ENCODE data around the gene ATR. TPM values are rescaled to one million over a fixed set of nuclear protein-coding genes. Genes with fewer than 3 reads are reported as not detected.
A peak's percentile ranks its signal among the peaks of the same experiment; 100 is the strongest.
"Not testable (repeated sequence)": the region's sequence is repeated elsewhere in the genome, so short reads cannot be mapped to it uniquely, and the experiment has no call there.

Gene ATR
- total RNA-seq, 1 donor: 22.1 TPM

DNA sequence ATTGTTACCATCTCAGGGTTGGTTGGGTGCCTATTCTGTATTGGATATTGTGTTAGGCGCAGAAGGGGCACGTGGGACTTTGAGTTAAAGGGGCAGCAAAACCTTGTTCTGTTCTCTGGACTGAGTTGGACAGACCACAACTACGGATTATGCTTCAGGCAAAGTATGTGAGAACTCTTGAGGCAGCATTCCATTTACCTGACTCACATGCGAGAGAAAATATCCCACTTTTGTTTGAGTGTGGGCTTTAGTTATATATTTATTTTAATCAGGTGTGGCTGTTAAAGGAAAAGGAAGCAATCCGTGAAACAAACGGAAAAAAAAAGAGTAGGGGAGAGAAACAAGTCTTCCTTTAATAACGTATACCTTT is 17.0 kb upstream of the ATR start:
- peak; percentile 42 for DNase-seq (ENCODE audit: insufficient read length, low spot score, missing footprints)
- peak overlapping the region; percentile 93 for H3K4me2 ChIP-seq (ENCODE audit: insufficient read depth, low read length)
- H3K36me3 ChIP-seq (ENCODE audit: insufficient read depth, low read length): no peaks in the 10 kb centered on the region
- no peaks in the 10 kb centered on the region for H3K9me3 ChIP-seq (ENCODE audit: low read depth, low read length)
- H3K4me3 ChIP-seq (ENCODE audit: insufficient read depth, low read length): peak overlapping the region; percentile 84
- no peaks in the 10 kb centered on the region for H4K20me1 ChIP-seq (ENCODE audit: insufficient read depth, low read length)
- no peaks in the 10 kb centered on the region for H3K27me3 ChIP-seq (ENCODE audit: insufficient read depth, low read length)
- TF ChIP-seq, protein P1, sequence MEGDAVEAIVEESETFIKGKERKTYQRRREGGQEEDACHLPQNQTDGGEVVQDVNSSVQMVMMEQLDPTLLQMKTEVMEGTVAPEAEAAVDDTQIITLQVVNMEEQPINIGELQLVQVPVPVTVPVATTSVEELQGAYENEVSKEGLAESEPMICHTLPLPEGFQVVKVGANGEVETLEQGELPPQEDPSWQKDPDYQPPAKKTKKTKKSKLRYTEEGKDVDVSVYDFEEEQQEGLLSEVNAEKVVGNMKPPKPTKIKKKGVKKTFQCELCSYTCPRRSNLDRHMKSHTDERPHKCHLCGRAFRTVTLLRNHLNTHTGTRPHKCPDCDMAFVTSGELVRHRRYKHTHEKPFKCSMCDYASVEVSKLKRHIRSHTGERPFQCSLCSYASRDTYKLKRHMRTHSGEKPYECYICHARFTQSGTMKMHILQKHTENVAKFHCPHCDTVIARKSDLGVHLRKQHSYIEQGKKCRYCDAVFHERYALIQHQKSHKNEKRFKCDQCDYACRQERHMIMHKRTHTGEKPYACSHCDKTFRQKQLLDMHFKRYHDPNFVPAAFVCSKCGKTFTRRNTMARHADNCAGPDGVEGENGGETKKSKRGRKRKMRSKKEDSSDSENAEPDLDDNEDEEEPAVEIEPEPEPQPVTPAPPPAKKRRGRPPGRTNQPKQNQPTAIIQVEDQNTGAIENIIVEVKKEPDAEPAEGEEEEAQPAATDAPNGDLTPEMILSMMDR (IDR thresholded peaks at IDR 0.05; ENCODE audit: extremely low read depth, low read depth, low read length): no peak
- no peaks in the 10 kb centered on the region for H3K79me2 ChIP-seq (ENCODE audit: insufficient read depth, low read length)
- peaks cover 13% of the 10 kb centered on the region for H3K4me1 ChIP-seq (ENCODE audit: insufficient read depth, low read length)
- peak overlapping the region; percentile 94 for H2AFZ ChIP-seq (ENCODE audit: low read length)
- peak overlapping the region; percentile 46 for H3K27ac ChIP-seq (ENCODE audit: low read depth, low read length)

DNA sequence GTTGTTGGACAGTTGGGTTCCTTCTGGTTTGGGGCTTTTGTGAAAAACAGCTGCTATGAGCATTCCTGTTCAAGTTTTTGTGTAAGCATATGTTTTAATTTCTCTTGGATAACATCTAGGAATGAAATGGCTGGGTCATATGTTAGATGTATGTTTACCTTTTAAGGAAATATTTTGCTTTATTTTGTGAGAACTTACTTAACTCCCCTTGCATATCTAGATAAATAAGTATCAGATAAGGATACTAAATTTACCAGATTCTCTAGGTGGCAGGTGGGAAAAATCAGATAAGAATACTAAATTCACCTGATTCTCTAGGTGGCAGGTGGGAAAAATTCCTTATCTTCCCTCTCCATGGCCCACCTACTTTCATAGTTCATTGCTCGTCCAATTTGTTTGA is 16.6 kb upstream of the ATR start:
- Histone ChIP-seq H3K27ac (ENCODE audit: low read depth, low read length) (no peak overlapping the region), H2AFZ (ENCODE audit: low read length) (no peak overlapping the region), H3K27me3 (ENCODE audit: insufficient read depth, low read length) (no peaks in the 10 kb centered on the region), H3K4me3 (ENCODE audit: insufficient read depth, low read length) (peak overlapping the region; percentile 84), H4K20me1 (ENCODE audit: insufficient read depth, low read length) (no peaks in the 10 kb centered on the region), H3K36me3 (ENCODE audit: insufficient read depth, low read length) (no peaks in the 10 kb centered on the region), H3K79me2 (ENCODE audit: insufficient read depth, low read length) (no peaks in the 10 kb centered on the region), H3K9me3 (ENCODE audit: low read depth, low read length) (no peaks in the 10 kb centered on the region), H3K4me2 (ENCODE audit: insufficient read depth, low read length) (peak overlapping the region; percentile 93), H3K4me1 (ENCODE audit: insufficient read depth, low read length) (peaks cover 13% of the 10 kb centered on the region)
- no peak for DNase-seq (ENCODE audit: insufficient read length, low spot score, missing footprints)
- TF ChIP-seq, protein P1 (IDR thresholded peaks at IDR 0.05; ENCODE audit: extremely low read depth, low read depth, low read length): no peak

DNA sequence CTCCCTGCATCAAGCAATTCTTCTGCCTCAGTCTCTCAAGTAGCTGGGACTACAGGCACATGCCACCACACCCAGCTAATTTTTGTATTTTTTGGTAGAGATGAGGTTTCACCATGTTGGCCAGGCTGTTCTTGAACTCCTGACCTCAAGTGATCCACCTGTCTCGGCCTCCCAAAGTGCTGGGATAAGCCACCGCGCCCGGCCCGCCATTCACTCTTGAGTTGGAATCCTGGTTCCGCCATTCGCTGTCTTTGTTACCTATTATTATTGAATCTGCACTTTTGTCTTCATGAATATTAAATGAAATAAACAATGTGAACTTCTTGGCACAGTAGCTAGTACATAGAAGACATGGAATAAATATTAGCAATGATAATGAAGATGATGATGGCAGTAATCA is 13.7 kb upstream of the ATR start:
- not testable (repeated sequence) for H3K36me3 ChIP-seq (ENCODE audit: insufficient read depth, low read length); H3K27ac ChIP-seq (ENCODE audit: low read depth, low read length); H4K20me1 ChIP-seq (ENCODE audit: insufficient read depth, low read length); DNase-seq (ENCODE audit: insufficient read length, low spot score, missing footprints); H3K4me2 ChIP-seq (ENCODE audit: insufficient read depth, low read length); H3K4me3 ChIP-seq (ENCODE audit: insufficient read depth, low read length); H3K27me3 ChIP-seq (ENCODE audit: insufficient read depth, low read length); H3K9me3 ChIP-seq (ENCODE audit: low read depth, low read length); H2AFZ ChIP-seq (ENCODE audit: low read length); H3K79me2 ChIP-seq (ENCODE audit: insufficient read depth, low read length)
- peaks cover 13% of the 10 kb centered on the region for H3K4me1 ChIP-seq (ENCODE audit: insufficient read depth, low read length)

DNA sequence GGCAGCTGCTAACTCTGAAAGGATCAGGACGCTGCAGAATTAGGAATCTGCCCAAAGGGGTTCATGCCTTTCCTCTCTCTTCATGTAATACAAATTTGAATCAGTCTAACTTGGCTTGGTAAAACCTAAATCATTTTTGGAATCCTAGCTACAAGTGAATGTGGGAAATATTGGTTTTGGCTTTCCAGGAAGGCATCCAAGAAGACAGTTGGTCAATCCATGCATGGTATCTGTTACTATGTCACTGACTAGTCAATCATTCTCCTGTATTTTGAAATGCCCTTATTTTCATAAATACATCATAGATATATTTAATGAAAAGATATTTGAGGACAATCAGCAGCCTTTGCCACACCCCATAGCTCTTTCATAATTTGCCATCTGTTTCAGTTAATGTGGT is 10.2 kb upstream of the ATR start:
- no peak overlapping the region for H2AFZ ChIP-seq (ENCODE audit: low read length)
- no peak overlapping the region for H3K4me2 ChIP-seq (ENCODE audit: insufficient read depth, low read length)
- no peaks in the 10 kb centered on the region for H3K36me3 ChIP-seq (ENCODE audit: insufficient read depth, low read length)
- H3K4me1 ChIP-seq (ENCODE audit: insufficient read depth, low read length): peaks cover 7% of the 10 kb centered on the region
- H4K20me1 ChIP-seq (ENCODE audit: insufficient read depth, low read length): no peaks in the 10 kb centered on the region
- no peak overlapping the region for H3K27ac ChIP-seq (ENCODE audit: low read depth, low read length)
- H3K9me3 ChIP-seq (ENCODE audit: low read depth, low read length): no peaks in the 10 kb centered on the region
- no peak for DNase-seq (ENCODE audit: insufficient read length, low spot score, missing footprints)
- H3K79me2 ChIP-seq (ENCODE audit: insufficient read depth, low read length): no peaks in the 10 kb centered on the region
- TF ChIP-seq, protein P1 (IDR thresholded peaks at IDR 0.05; ENCODE audit: extremely low read depth, low read depth, low read length): no peak
- H3K4me3 ChIP-seq (ENCODE audit: insufficient read depth, low read length): no peak overlapping the region
- H3K27me3 ChIP-seq (ENCODE audit: insufficient read depth, low read length): no peaks in the 10 kb centered on the region

Measured in osteoblast (primary cell).